Measurements from ENCODE around the gene BMP6.

BMP6 gene

GRCh38 chr6:7720346-7720745, 5.6 kb upstream of the BMP6 start:
- no peak for DNase-seq (ENCODE audit: low read depth in 2 of 2)

- no peak for DNase-seq (ENCODE audit: low read depth in 2 of 2)
Observed at GRCh38 chr6:7721649-7722048, 4.2 kb upstream of the BMP6 start.

GRCh38 chr6:7723041-7723447, 2.9 kb upstream of the BMP6 start:
- peak in 1 of 2 donors; percentile 36 for DNase-seq (ENCODE audit: low read depth in 2 of 2)

GRCh38 chr6:7723554-7723953, 2.3 kb upstream of the BMP6 start:
- DNase-seq (ENCODE audit: low read depth in 2 of 2) = no peak

GRCh38 chr6:7725412-7725811, 487 bp upstream of the BMP6 start:
- no peak for DNase-seq (ENCODE audit: low read depth in 2 of 2)

- DNase-seq (ENCODE audit: low read depth in 2 of 2) = no peak
Observed at GRCh38 chr6:7726416-7727085, 652 bp downstream of the BMP6 start.

- no peak for DNase-seq (ENCODE audit: low read depth in 2 of 2)
Observed at GRCh38 chr6:7727086-7727945, 1.4 kb downstream of the BMP6 start.

GRCh38 chr6:7727946-7728854, 2.3 kb downstream of the BMP6 start:
- DNase-seq (ENCODE audit: low read depth in 2 of 2) = no peak

- no peak for DNase-seq (ENCODE audit: low read depth in 2 of 2)
Observed at GRCh38 chr6:7728855-7729590, 3.1 kb downstream of the BMP6 start.

- DNase-seq (ENCODE audit: low read depth in 2 of 2) = no peak
Observed at GRCh38 chr6:7730001-7730783, 4.3 kb downstream of the BMP6 start.

- no peak for DNase-seq (ENCODE audit: low read depth in 2 of 2)
Observed at GRCh38 chr6:7730784-7731227, 4.9 kb downstream of the BMP6 start.

- DNase-seq (ENCODE audit: low read depth in 2 of 2) = no peak
Observed at GRCh38 chr6:7731294-7731693, 5.4 kb downstream of the BMP6 start.

GRCh38 chr6:7732228-7732627, 6.3 kb downstream of the BMP6 start:
- no peak for DNase-seq (ENCODE audit: low read depth in 2 of 2)

GRCh38 chr6:7734707-7735383, 8.9 kb downstream of the BMP6 start:
- no peak for DNase-seq (ENCODE audit: low read depth in 2 of 2)

- no peak for DNase-seq (ENCODE audit: low read depth in 2 of 2)
Observed at GRCh38 chr6:7737106-7737505, 11.2 kb downstream of the BMP6 start.

- DNase-seq (ENCODE audit: low read depth in 2 of 2) = no peak
Observed at GRCh38 chr6:7737867-7738266, 12.0 kb downstream of the BMP6 start.

- no peak for DNase-seq (ENCODE audit: low read depth in 2 of 2)
Observed at GRCh38 chr6:7742223-7742785, 16.4 kb downstream of the BMP6 start.

GRCh38 chr6:7745942-7746341, 20.0 kb downstream of the BMP6 start:
- no peak for DNase-seq (ENCODE audit: low read depth in 2 of 2)

GRCh38 chr6:7747016-7747415, 21.1 kb downstream of the BMP6 start:
- no peak for DNase-seq (ENCODE audit: low read depth in 2 of 2)

GRCh38 chr6:7747433-7747832, 21.5 kb downstream of the BMP6 start:
- no peak for DNase-seq (ENCODE audit: low read depth in 2 of 2)

Measured in stimulated activated CD8-positive, alpha-beta memory T cell treated with anti-CD3 and anti-CD28 coated beads, Interleukin-7, amount 100 ng/mL, for 1 hour (primary cell).